Uterus (tissue), 4 donors: Measurements from ENCODE around the gene SPTBN5. TPM values are rescaled to one million over a fixed set of nuclear protein-coding genes. Genes with fewer than 3 reads are reported as not detected.

Experiments used
- DNase-seq, 2 donors: peaks; one replicate each; pipeline ENCODE4 v3.0.0-alpha.2; 2019 to 2020
- H3K27ac ChIP-seq, 2 donors: fragments of 200-600 bp; sonication (generic); 1 replicate in 1 of 2; 2 replicates in 1 of 2; pipeline ENCODE4 v1.5.1; 2016 to 2018
- H3K27me3 ChIP-seq, 2 donors: fragments of 200-600 bp; sonication (generic); one replicate each; pipeline ENCODE4 v1.5.1; 2018 to 2019; ENCODE audit warnings: control low read depth in 1 of 2
- H3K36me3 ChIP-seq, 2 donors: fragments of 200-600 bp; sonication (generic); one replicate each; pipeline ENCODE4 v1.5.1; 2019; ENCODE audit warnings: control low read depth in 1 of 2
- H3K4me1 ChIP-seq, 2 donors: fragments of 200-600 bp; sonication (generic); one replicate each; pipeline ENCODE4 v1.5.1; 2018 to 2019; ENCODE audit warnings: control low read depth in 1 of 2
- H3K4me3 ChIP-seq, 2 donors: fragments of 200-600 bp; sonication (generic); 1 replicate in 1 of 2; 2 replicates in 1 of 2; pipeline ENCODE4 v1.5.1; 2018 to 2019; ENCODE audit warnings: mild to moderate bottlenecking in 1 of 2
- H3K9me3 ChIP-seq, 2 donors: fragments of 200-600 bp; sonication (generic); one replicate each; pipeline ENCODE4 v1.5.1; 2019; ENCODE audit warnings: control low read depth in 1 of 2
- CTCF ChIP-seq, 4 experiments: fragments of 200-600 bp in 2 of 4; fragments of 450-650 bp in 2 of 4; sonication (generic) in 2 of 4; IDR thresholded peaks; one replicate each; pipeline ENCODE4 v1.5.1; 2016 to 2019; ENCODE audit warnings: antibody characterized with exemption in 4 of 4, mild to moderate bottlenecking in 2 of 4, moderate library complexity in 1 of 4
- POLR2A ChIP-seq, 2 donors: fragments of 450-650 bp; IDR thresholded peaks; one replicate each; pipeline ENCODE4 v1.6.1; 2016; ENCODE audit warnings: antibody characterized with exemption in 2 of 2, mild to moderate bottlenecking in 1 of 2, moderate library complexity in 1 of 2
- intact Hi-C: fragments of 100-400 bp; cut with DNase I; formaldehyde crosslinking; loops from one replicate; pipeline ENCODE4 v1.15.1; 2023; ENCODE audit warnings: low total_unique reads
- total RNA-seq, 4 donors: library from RNA; depleted of rRNA in 3 of 4; stranded (reverse); fragments of >200 nt in 3 of 4; gene quantifications; one replicate each; pipeline versions ENCODE4 v1.1.0 to v1.2.4, GENCODE V29; 2014 to 2023
- donor health status: DM: yes; HTN: yes; CAD: no.

SPTBN5 gene
- total RNA-seq, 4 donors from 2014 or later, result 0.51 to 0.76 (median 0.61) TPM; not detected in 1

- Histone ChIP-seq H3K4me3 (peak within 1 kb of the TSS; percentile 72 to 85), H3K27me3 (no peaks in the 10 kb centered on the region), H3K27ac (peak within 1 kb of the TSS; percentile 82 to 85), H3K9me3 (no peaks in the 10 kb centered on the region), H3K4me1 (peaks cover 0 to 16% of the 10 kb centered on the region in 2 donors), H3K36me3 (no peaks in the 10 kb centered on the region)
- TF ChIP-seq CTCF (IDR thresholded peaks at IDR 0.05) (no peak), POLR2A (IDR thresholded peaks at IDR 0.05) (peak; percentile 72 to 86)
- intact Hi-C loops, result no loop called here
- peak; percentile 93 to 94 for DNase-seq
Observed at GRCh38 chr15:41827880-41828806, 65.7 kb downstream of the SPTBN5 start, which contains the start of gene JMJD7. TSS of gene JMJD7 (plus strand) at chr15:41828092. CDS start at chr15:41828125, 33 bp downstream.

GRCh38 chr15:41827290-41827879 lies 66.5 kb downstream of the SPTBN5 start:
- intact Hi-C loops, result no loop called here
- Histone ChIP-seq H3K4me1 (peaks cover 0 to 16% of the 10 kb centered on the region in 2 donors), H3K27me3 (no peaks in the 10 kb centered on the region), H3K9me3 (no peaks in the 10 kb centered on the region), H3K4me3 (peak overlapping the region; percentile 72 to 85), H3K36me3 (no peaks in the 10 kb centered on the region), H3K27ac (peak overlapping the region; percentile 53 to 82)
- no peak for DNase-seq
- TF ChIP-seq CTCF (IDR thresholded peaks at IDR 0.05) (no peak), POLR2A (IDR thresholded peaks at IDR 0.05) (no peak)

GRCh38 chr15:41825572-41826535 lies 68.0 kb downstream of the SPTBN5 start:
- Histone ChIP-seq H3K27ac (no peak overlapping the region), H3K4me1 (peaks cover 0 to 16% of the 10 kb centered on the region in 2 donors), H3K27me3 (no peaks in the 10 kb centered on the region), H3K36me3 (no peaks in the 10 kb centered on the region), H3K9me3 (no peaks in the 10 kb centered on the region), H3K4me3 (no peak overlapping the region)
- intact Hi-C loops, result no loop called here
- TF ChIP-seq CTCF (IDR thresholded peaks at IDR 0.05) (no peak), POLR2A (IDR thresholded peaks at IDR 0.05) (no peak)
- no peak for DNase-seq

- H3K4me3 ChIP-seq, result no peak overlapping the region
- H3K27ac ChIP-seq, result no peak overlapping the region
- peaks cover 0 to 16% of the 10 kb centered on the region in 2 donors for H3K4me1 ChIP-seq
- DNase-seq, result no peak
- intact Hi-C loops, result no loop called here
- no peaks in the 10 kb centered on the region for H3K27me3 ChIP-seq
- no peaks in the 10 kb centered on the region for H3K36me3 ChIP-seq
- H3K9me3 ChIP-seq, result no peaks in the 10 kb centered on the region
- no peak for TF ChIP-seq CTCF (IDR thresholded peaks at IDR 0.05)
- TF ChIP-seq POLR2A (IDR thresholded peaks at IDR 0.05), result no peak
Observed at GRCh38 chr15:41825145-41825544, 68.7 kb downstream of the SPTBN5 start.
